ENCODE data around the gene OPN3.

The OPN3 gene

DNA sequence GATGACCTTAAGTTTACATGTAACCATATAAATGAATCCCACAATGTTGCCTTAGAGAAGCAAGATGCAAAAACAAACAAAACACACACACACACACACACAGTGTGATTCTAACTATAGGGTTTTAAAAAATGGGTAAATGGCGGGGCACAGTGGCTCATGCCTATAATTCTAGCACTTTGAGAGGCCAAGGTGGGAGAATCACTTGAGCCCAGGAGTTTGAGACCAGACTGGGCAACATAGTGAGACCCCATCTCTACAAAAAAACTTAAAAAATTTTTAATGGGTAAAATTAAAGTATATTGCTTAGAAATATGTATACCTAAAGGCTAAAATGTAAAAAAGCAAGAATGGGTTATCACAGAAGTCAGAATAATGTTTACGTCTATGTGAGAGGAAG, 92.2 kb downstream of the OPN3 start:
- DNase-seq (ENCODE audit: extremely low spot score, insufficient read length, low read depth) (no peak), FAIRE-seq (no peak)
